Measurements from ENCODE around the gene GNMT.

DNA sequence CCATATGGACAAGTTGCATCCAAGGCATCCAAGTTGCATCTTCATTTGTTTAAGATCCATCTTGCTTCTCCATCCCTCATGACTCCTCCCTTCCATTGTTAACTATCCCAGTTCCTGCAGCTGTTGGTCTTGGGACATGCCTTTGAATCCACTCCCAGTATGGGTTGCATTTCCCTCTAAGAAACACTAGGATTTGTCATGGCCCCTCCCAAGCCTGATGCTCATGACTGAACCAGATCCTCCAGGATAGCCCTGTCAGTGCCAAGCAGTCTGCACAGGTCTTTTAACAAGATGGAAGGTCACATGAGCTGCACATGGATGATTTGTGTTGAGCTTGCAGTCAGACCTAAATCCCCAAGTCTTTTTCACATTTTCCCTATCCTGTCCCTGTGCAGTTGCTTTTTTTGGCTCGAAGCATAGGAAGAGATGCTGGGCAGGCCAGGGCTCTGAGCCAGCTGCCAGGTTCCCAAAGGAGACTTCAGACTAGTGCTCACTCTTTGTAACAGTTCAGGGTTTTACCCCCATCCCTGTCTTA lies 28.0 kb downstream of the GNMT start:
- TF ChIP-seq CTCF (IDR thresholded peaks at IDR 0.05 in 2 of 3, conservative IDR thresholded peaks at IDR 0.05 in 1 of 3; ENCODE audit: insufficient read depth in 2 of 3, low read depth in 1 of 3, low read length in 3 of 3) (no peak), STAT6 (CRISPR knock-in tag; IDR thresholded peaks at IDR 0.05) (no peak), ESRRA (IDR thresholded peaks at IDR 0.05; ENCODE audit: borderline replicate concordance, low read depth) (no peak), NR1H2 (CRISPR knock-in tag; IDR thresholded peaks at IDR 0.05) (no peak), RBM39 (optimal IDR thresholded peaks at IDR 0.05; ENCODE audit: low read depth, low read length) (no peak), BACH1 (tag; IDR thresholded peaks at IDR 0.05) (no peak), RAD51 (IDR thresholded peaks at IDR 0.05; ENCODE audit: borderline replicate concordance, low read depth) (no peak)

Measured in K562 (cell line).